ENCODE results near the gene KIAA0930. TPM values are rescaled to one million over a fixed set of nuclear protein-coding genes. Genes with fewer than 3 reads are reported as not detected.

KIAA0930 gene
- total RNA-seq, 2 experiments from 2014 or later: 6.7 to 7.4 TPM

GRCh38 chr22:45230026-45230721 lies 10.5 kb downstream of the KIAA0930 start:
- Mint-ChIP-seq H3K27ac (no peak overlapping the region), H3K27me3 (no peaks in the 10 kb centered on the region), H3K4me3 (no peak overlapping the region), H3K4me1 (ENCODE audit: low read depth) (peaks cover 10% of the 10 kb centered on the region), H3K9me3 (no peaks in the 10 kb centered on the region), H3K36me3 (ENCODE audit: low read depth) (no peaks in the 10 kb centered on the region)
- H3K4me3 ChIP-seq (ENCODE audit: low read length): no peak overlapping the region
- intact Hi-C loops (cut with DNase I, micrococcal nuclease): no loop called here
- ChIA-PET POLR2A (no interaction called here), CTCF (no interaction called here)
- peaks cover 14% of the 10 kb centered on the region for H3K4me1 ChIP-seq (ENCODE audit: insufficient read depth, low read length)
- DNase-seq: peak in 1 of 14 experiments; percentile 16
- ATAC-seq (ENCODE audit: poor library complexity): no peak
- no peaks in the 10 kb centered on the region for H3K9me3 ChIP-seq (ENCODE audit: control insufficient read depth in 1 of 2, insufficient read depth in 1 of 2, low read length in 2 of 2)
- H3K27me3 ChIP-seq (ENCODE audit: control insufficient read depth in 1 of 2, insufficient read depth in 2 of 2, low read length in 2 of 2): no peaks in the 10 kb centered on the region
- H3K36me3 ChIP-seq (ENCODE audit: insufficient read depth, low read length): peaks cover 4% of the 10 kb centered on the region
- no peak overlapping the region for H3K27ac ChIP-seq (ENCODE audit: low read depth in 1 of 2, low read length in 2 of 2)
- no peak for TF ChIP-seq CTCF (IDR thresholded peaks at IDR 0.05)

- Mint-ChIP-seq H3K4me3 (no peak overlapping the region), H3K27me3 (no peaks in the 10 kb centered on the region), H3K9me3 (no peaks in the 10 kb centered on the region), H3K36me3 (ENCODE audit: low read depth) (no peaks in the 10 kb centered on the region), H3K4me1 (ENCODE audit: low read depth) (peaks cover 7% of the 10 kb centered on the region), H3K27ac (no peak overlapping the region)
- H3K4me1 ChIP-seq (ENCODE audit: insufficient read depth, low read length): peaks cover 14% of the 10 kb centered on the region
- H3K9me3 ChIP-seq (ENCODE audit: control insufficient read depth in 1 of 2, insufficient read depth in 1 of 2, low read length in 2 of 2): no peaks in the 10 kb centered on the region
- DNase-seq: no peak
- intact Hi-C loops (cut with DNase I, micrococcal nuclease): no loop called here
- peaks cover 2% of the 10 kb centered on the region for H3K36me3 ChIP-seq (ENCODE audit: insufficient read depth, low read length)
- ChIA-PET CTCF (no interaction called here), POLR2A (no interaction called here)
- no peak for ATAC-seq (ENCODE audit: poor library complexity)
- no peak for TF ChIP-seq CTCF (IDR thresholded peaks at IDR 0.05)
- no peak overlapping the region for H3K27ac ChIP-seq (ENCODE audit: low read depth in 1 of 2, low read length in 2 of 2)
- H3K27me3 ChIP-seq (ENCODE audit: control insufficient read depth in 1 of 2, insufficient read depth in 2 of 2, low read length in 2 of 2): no peaks in the 10 kb centered on the region
- no peak overlapping the region for H3K4me3 ChIP-seq (ENCODE audit: low read length)
Observed at GRCh38 chr22:45229181-45229580, 11.5 kb downstream of the KIAA0930 start.

GRCh38 chr22:45228401-45228754 lies 12.3 kb downstream of the KIAA0930 start:
- H3K4me3 ChIP-seq (ENCODE audit: low read length): no peak overlapping the region
- ChIA-PET CTCF (no interaction called here), POLR2A (no interaction called here)
- H3K27ac Mint-ChIP-seq: no peak overlapping the region
- no peaks in the 10 kb centered on the region for H3K9me3 ChIP-seq (ENCODE audit: control insufficient read depth in 1 of 2, insufficient read depth in 1 of 2, low read length in 2 of 2)
- H3K9me3 Mint-ChIP-seq: no peaks in the 10 kb centered on the region
- DNase-seq: no peak
- H3K36me3 ChIP-seq (ENCODE audit: insufficient read depth, low read length): no peaks in the 10 kb centered on the region
- peaks cover 7% of the 10 kb centered on the region for H3K4me1 Mint-ChIP-seq (ENCODE audit: low read depth)
- ATAC-seq (ENCODE audit: poor library complexity): no peak
- no peaks in the 10 kb centered on the region for H3K36me3 Mint-ChIP-seq (ENCODE audit: low read depth)
- H3K4me1 ChIP-seq (ENCODE audit: insufficient read depth, low read length): peaks cover 18% of the 10 kb centered on the region
- intact Hi-C loops (cut with DNase I, micrococcal nuclease): no loop called here
- no peak overlapping the region for H3K4me3 Mint-ChIP-seq
- no peaks in the 10 kb centered on the region for H3K27me3 Mint-ChIP-seq
- no peak overlapping the region for H3K27ac ChIP-seq (ENCODE audit: low read depth in 1 of 2, low read length in 2 of 2)
- H3K27me3 ChIP-seq (ENCODE audit: control insufficient read depth in 1 of 2, insufficient read depth in 2 of 2, low read length in 2 of 2): no peaks in the 10 kb centered on the region
- TF ChIP-seq CTCF (IDR thresholded peaks at IDR 0.05): no peak

All from CD4-positive, alpha-beta T cell (primary cell).